Skeletal muscle tissue (tissue), 4 donors: ENCODE measurements around the gene RNLS. TPM values are rescaled to one million over a fixed set of nuclear protein-coding genes. Genes with fewer than 3 reads are reported as not detected.

Source experiments
- H3K27ac ChIP-seq: one replicate; pipeline ENCODE4 v1.7.0; 2013; ENCODE audit warnings: mild to moderate bottlenecking, low read depth, low read length, inconsistent platforms
- H3K27me3 ChIP-seq, 3 donors: one replicate each; pipeline ENCODE4 v1.7.0; 2013; ENCODE audit warnings: low read length in 3 of 3; ENCODE audit not compliant: control insufficient read depth in 3 of 3, insufficient read depth in 3 of 3
- H3K36me3 ChIP-seq, 3 donors: one replicate each; pipeline ENCODE4 v1.7.0; 2013; ENCODE audit warnings: low read length in 3 of 3; ENCODE audit not compliant: control insufficient read depth in 3 of 3, insufficient read depth in 3 of 3
- H3K4me1 ChIP-seq, 3 donors: one replicate each; pipeline ENCODE4 v1.7.0; 2013; ENCODE audit warnings: low read length in 3 of 3, mild to moderate bottlenecking in 3 of 3; ENCODE audit not compliant: control insufficient read depth in 3 of 3, insufficient read depth in 3 of 3
- H3K4me3 ChIP-seq, 3 donors: one replicate each; pipeline ENCODE4 v1.7.0; 2013; ENCODE audit warnings: low read length in 3 of 3
- H3K9ac ChIP-seq, 3 donors: one replicate each; pipeline ENCODE4 v1.7.0; 2013; ENCODE audit warnings: low read length in 3 of 3, mild to moderate bottlenecking in 3 of 3, moderate library complexity in 2 of 3, low read depth in 1 of 3
- H3K9me3 ChIP-seq, 3 donors: one replicate each; pipeline ENCODE4 v1.7.0; 2013; ENCODE audit warnings: low read length in 3 of 3; ENCODE audit not compliant: control insufficient read depth in 3 of 3
- total RNA-seq: library from RNA; depleted of rRNA; stranded (reverse); fragments of >200 nt; gene quantifications from one replicate; pipeline ENCODE4 v1.2.3, GENCODE V29; 2014
- donor health status: Osteomylitis.

Gene RNLS
- total RNA-seq, 1 donor from 2014 or later: 4.7 TPM

DNA sequence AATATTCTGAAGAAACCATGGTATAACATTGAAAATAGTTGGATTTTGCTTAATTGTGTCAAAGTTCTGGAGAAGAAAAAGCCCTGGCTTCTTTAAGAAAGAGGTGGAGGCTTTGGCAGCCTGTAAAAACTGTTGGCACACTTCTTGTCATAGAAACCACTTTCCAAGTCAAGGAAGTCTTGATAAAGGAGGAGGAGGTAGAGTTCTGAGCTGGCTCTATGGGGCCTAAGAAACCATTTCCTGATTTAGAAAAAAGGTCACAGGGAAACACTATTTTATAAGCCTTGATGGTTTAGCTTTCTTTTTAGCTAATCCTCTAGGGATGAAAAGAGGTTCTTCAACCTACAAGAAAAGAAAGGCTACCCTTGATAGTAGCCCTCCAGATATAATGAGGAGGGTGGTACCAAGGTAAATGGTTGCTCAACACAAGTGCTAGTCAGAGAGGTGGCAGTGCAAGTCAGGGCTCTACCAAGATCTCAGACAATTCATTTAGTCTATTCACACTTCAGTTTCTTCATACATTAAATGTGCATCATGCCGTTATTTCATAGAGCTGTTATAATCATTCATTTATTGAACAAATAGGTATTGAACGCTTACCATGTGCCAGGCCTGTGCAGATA, 346.9 kb downstream of the RNLS start:
- Histone ChIP-seq H3K4me3 (no peak overlapping the region), H3K36me3 (no peaks in the 10 kb centered on the region), H3K9me3 (no peaks in the 10 kb centered on the region), H3K4me1 (peaks cover 27 to 41% (median 28%) of the 10 kb centered on the region in 3 donors), H3K27ac (no peak overlapping the region), H3K27me3 (no peaks in the 10 kb centered on the region), H3K9ac (no peak overlapping the region)

DNA sequence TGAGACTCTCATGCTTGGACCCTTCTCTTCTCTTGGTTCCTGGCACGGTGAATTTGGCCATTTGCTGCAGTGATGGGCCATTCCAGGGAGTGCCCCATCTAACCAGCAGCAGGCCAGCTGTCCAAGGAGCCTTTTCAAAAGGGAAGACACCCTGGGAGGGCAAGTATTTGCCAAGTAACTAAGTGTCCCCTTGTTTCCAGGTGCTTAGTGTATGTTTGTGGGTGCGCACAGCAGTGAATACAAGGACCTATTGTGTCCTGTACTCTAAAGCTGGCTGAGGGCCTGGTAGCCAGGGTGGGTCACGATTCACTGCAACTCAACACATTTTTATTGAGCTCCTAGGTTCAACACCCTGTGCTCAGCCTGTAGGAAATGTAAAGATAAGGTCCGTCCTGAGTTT, 348.8 kb downstream of the RNLS start:
- Histone ChIP-seq H3K4me3 (no peak overlapping the region), H3K27ac (no peak overlapping the region), H3K4me1 (peaks cover 27 to 37% (median 28%) of the 10 kb centered on the region in 3 donors), H3K9ac (no peak overlapping the region), H3K9me3 (no peaks in the 10 kb centered on the region), H3K36me3 (no peaks in the 10 kb centered on the region), H3K27me3 (no peaks in the 10 kb centered on the region)

DNA sequence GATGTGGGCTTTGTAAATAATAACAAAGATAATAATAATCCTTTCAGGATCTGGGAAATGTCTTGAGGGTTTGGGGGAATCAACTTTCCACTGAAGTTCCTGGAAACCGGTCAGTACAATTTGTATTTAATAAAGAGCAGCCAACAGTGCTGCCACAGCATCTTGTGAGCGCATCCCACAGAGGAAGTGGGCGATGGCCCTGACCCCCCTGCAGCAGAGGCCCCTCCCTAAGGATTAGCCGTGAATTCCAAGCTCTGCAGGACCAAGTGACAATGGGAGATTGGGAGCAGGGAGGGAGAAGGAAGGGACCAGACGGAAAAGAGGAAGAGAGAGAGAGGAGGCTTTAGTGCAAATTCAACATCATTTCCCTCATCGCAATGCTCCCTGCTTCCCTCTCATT, 349.2 kb downstream of the RNLS start:
- H3K4me1 ChIP-seq: peaks cover 22 to 33% (median 24%) of the 10 kb centered on the region in 3 donors
- no peaks in the 10 kb centered on the region for H3K27me3 ChIP-seq
- H3K9ac ChIP-seq: no peak overlapping the region
- no peak overlapping the region for H3K4me3 ChIP-seq
- H3K27ac ChIP-seq: no peak overlapping the region
- H3K9me3 ChIP-seq: no peaks in the 10 kb centered on the region
- H3K36me3 ChIP-seq: no peaks in the 10 kb centered on the region

DNA sequence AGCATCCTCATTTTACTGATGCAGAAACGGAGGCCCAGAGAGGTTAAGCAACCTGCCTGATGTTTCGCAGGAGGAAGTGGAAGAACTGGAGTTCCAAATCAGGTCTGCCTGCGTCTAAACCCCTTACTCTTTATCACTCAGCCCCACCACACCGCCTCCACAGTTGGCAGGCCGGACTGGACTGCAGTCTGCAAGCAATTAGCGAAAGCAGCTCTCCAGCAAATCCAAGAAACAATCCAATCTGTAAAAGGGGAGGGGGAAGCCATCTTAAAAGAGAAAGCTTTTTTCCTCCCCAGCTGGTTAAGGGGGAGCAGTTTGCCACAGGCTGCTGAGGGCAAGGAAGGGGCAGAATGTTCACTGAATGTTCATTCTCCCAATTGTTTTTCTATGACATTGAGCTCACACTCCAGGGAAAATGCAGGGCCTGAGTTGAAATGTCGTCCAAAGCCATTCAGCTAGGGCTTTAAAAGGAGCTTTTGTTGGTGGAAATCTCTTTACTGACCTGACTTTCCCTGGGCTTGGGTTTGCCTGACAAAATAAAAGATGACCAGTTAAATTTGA, 350.1 kb downstream of the RNLS start:
- Histone ChIP-seq H3K36me3 (no peaks in the 10 kb centered on the region), H3K9ac (no peak overlapping the region), H3K27me3 (no peaks in the 10 kb centered on the region), H3K9me3 (no peaks in the 10 kb centered on the region), H3K27ac (peak overlapping the region; percentile 21), H3K4me1 (peaks cover 19 to 32% (median 26%) of the 10 kb centered on the region in 3 donors), H3K4me3 (no peak overlapping the region)

DNA sequence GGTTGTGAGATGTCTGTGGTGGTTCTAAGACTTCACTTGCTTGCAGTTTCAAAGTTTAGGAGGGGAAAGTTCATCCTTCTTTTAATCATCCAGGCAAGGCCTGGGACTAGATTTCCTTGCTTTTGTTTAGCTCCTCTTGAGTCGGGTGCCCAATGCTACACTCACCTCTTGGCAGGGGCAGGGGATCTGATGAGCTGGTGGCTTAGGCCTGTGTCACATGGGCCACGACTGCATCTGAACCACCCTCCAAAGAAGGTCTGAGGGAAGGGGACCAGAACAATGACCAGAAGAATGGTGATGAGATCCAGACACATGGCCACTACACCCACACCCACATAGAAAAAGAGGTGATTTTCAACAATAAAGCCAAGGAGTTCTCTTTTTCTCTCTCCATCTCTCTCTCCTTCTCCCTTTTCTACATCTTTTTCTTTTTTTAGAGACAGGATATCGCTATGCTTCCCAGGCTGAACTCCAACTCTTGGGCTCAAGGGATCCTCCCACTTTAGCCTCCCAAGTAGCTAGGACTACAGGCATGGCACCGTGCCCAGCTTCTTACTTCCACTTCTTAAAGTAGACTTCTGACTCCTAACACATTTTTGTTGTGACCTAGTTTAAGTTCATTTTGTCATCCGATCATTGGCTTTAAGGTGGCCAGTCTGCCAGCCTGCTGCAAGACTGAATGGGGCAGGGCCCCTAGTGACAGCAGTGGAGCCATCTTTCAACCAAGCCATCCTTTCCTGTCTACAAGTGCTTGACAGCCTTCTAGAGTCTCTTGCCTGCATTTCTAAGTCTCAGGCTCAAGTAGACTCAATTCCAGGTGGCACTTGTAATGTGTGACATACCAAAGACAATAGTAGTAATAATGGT, 350.9 kb downstream of the RNLS start:
- Histone ChIP-seq H3K4me1 (peaks cover 25 to 38% (median 34%) of the 10 kb centered on the region in 3 donors), H3K36me3 (no peaks in the 10 kb centered on the region), H3K27me3 (no peaks in the 10 kb centered on the region), H3K27ac (peak overlapping the region; percentile 59), H3K9ac (no peak overlapping the region), H3K9me3 (no peaks in the 10 kb centered on the region), H3K4me3 (no peak overlapping the region)

DNA sequence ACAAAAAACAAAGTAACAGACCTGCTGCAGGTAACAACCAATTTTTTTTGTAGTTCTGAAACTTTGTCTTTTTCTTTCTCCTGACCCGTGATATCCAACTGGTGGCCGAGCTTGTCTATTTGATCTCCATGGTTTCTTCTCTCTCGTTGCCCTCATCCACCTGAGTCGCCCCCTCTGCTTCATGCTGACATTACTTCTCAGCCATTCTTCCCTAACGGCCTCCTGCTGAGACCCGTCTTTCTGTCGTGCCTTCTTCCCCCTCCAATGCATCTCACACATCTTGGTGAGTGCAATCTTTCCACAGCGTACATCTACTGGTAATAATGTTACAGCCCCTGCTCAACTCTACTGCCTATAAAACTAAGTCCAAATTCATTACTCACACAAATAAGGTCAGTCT, 352.9 kb downstream of the RNLS start:
- H3K36me3 ChIP-seq: no peaks in the 10 kb centered on the region
- H3K4me3 ChIP-seq: no peak overlapping the region
- H3K4me1 ChIP-seq: peaks cover 29 to 40% (median 39%) of the 10 kb centered on the region in 3 donors
- no peak overlapping the region for H3K27ac ChIP-seq
- H3K27me3 ChIP-seq: no peaks in the 10 kb centered on the region
- no peak overlapping the region for H3K9ac ChIP-seq
- no peaks in the 10 kb centered on the region for H3K9me3 ChIP-seq

DNA sequence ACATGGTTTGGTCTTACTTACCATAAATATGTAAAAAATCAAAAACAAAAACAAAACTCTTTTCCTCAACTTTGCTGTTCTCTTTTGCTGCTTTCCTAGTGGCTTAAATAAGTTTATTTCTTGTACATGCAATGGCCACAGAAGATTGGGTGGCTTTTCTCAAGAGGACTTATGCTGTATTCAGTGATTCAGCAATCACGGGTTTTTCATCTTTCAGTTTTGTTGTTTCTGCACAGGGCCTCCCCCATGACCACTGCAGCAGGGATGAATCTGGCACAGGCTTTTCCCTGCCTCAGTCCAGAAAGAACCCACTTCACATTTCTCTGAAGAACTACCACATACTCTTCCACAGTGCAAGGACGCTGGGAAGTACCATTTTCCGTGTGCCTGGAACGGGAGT, 355.0 kb downstream of the RNLS start:
- H3K4me1 ChIP-seq: peaks cover 22 to 36% (median 34%) of the 10 kb centered on the region in 3 donors

DNA sequence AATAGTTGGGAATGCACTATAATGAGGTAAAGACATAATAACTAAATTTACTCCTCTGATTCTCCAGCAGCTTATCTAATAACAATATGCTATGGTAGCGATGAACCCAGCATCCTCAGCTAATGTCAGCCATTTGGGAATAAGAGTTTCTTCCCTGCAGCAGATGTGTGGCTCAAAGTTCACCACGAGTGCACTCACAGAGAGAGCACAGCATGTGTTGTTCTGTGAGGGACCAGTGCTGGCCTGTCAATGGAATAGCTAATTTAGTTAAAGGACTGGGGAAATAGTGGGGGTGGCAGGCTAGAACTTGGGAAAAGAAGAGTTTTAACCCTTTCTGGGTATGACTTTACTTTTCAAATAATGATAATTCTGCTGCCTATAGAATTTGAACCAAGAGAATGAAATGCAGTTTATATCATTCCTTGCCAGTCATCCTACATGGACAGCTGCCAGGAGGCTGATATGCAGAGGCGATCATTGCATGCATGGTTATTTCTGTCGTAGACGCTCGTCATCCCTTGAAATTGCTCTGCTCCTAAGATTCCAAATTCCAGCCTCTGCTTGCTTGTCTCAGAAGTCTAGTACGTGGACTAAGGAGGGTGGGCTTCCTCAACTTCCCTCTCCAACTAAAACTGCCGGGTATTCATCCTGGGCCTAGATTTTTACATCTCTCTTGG, 355.6 kb downstream of the RNLS start:
- Histone ChIP-seq H3K27ac (peak overlapping the region; percentile 73), H3K4me1 (peaks cover 17 to 35% (median 28%) of the 10 kb centered on the region in 3 donors), H3K9ac (no peak overlapping the region)

More for the DNA sequence above, 355.0 kb downstream of the RNLS start:
- peak overlapping the region; percentile 73 for H3K27ac ChIP-seq
- H3K9me3 ChIP-seq: no peaks in the 10 kb centered on the region
- no peaks in the 10 kb centered on the region for H3K36me3 ChIP-seq
- H3K9ac ChIP-seq: no peak overlapping the region
- no peaks in the 10 kb centered on the region for H3K27me3 ChIP-seq
- H3K4me3 ChIP-seq: no peak overlapping the region

DNA sequence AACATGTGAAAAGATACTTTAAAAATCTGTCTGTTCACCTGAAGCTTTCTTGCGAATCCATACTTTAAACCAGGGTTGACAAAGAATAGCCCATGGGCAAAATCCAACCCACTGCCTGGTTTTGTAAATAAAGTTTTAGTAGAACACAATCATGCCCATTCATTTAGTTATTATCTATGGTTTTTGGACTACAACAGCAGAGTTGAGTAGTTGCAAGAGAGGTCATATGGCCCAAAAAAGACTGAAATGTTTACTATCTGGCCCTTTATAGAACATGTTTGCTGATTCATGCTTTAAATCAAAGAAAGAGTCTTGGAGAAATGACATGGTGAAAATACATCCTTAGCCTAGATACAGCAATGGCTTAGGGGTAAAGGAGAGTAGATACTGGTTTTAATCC, 356.2 kb downstream of the RNLS start:
- H3K4me1 ChIP-seq: peaks cover 11 to 29% (median 23%) of the 10 kb centered on the region in 3 donors
- H3K9ac ChIP-seq: no peak overlapping the region
- no peaks in the 10 kb centered on the region for H3K36me3 ChIP-seq
- H3K4me3 ChIP-seq: no peak overlapping the region
- H3K27me3 ChIP-seq: no peaks in the 10 kb centered on the region
- no peaks in the 10 kb centered on the region for H3K9me3 ChIP-seq
- peak overlapping the region; percentile 73 for H3K27ac ChIP-seq

More for the DNA sequence above, 355.6 kb downstream of the RNLS start:
- no peak overlapping the region for H3K4me3 ChIP-seq
- H3K36me3 ChIP-seq: no peaks in the 10 kb centered on the region
- no peaks in the 10 kb centered on the region for H3K9me3 ChIP-seq
- no peaks in the 10 kb centered on the region for H3K27me3 ChIP-seq
